CD8-positive, alpha-beta memory T cell (primary cell): Measurements from ENCODE around the gene FOXR2. TPM values are rescaled to one million over a fixed set of nuclear protein-coding genes. Genes with fewer than 3 reads are reported as not detected.

Source experiments
- polyA plus RNA-seq: library from polyadenylated mRNA; unstranded; fragments of 300-500 nt; fragmentation: Illumina TruSeq; gene quantifications from one replicate; pipeline ENCODE4 v1.2.3, GENCODE V29; 2021
- total RNA-seq, 2 experiments: library from RNA; stranded (reverse); gene quantifications; one replicate each; pipeline ENCODE4 v1.2.3, GENCODE V29; 2021

Gene FOXR2
- total and polyA plus RNA-seq, 3 experiments from 2014 or later, result not detected

Other genes with a start within 250 kb of the FOXR2 start
- 10 to 100 TPM; 15.4 to 16.7 TPM for gene MAGEH1, start 171.3 kb upstream of the FOXR2 start, total RNA-seq
- 27.2 TPM for gene MAGEH1, start 171.3 kb upstream of the FOXR2 start, polyA plus RNA-seq
- 1 to 10 TPM in 1 of 2 experiments, under 1 TPM in 1; 0.89 to 1.6 TPM for gene USP51, start 133.6 kb upstream of the FOXR2 start, total RNA-seq
- 0.14 TPM for gene USP51, start 133.6 kb upstream of the FOXR2 start, polyA plus RNA-seq
- 1 to 10 TPM; 6.8 to 7.8 TPM for gene RRAGB, start 94.3 kb downstream of the FOXR2 start, total RNA-seq
- gene RRAGB, start 94.3 kb downstream of the FOXR2 start, polyA plus RNA-seq, result 11.1 TPM